Measurements from ENCODE around the gene ZBTB3.
A peak's percentile ranks its signal among the peaks of the same experiment; 100 is the strongest.

Gene ZBTB3

GRCh38 chr11:62726156-62726914 lies 27.6 kb downstream of the ZBTB3 start:
- DNase-seq = no peak
- peak overlapping the region; percentile 97 for H3K14ac ChIP-seq (ENCODE audit: low read length)
- peak overlapping the region; percentile 99 for H3K27ac ChIP-seq (ENCODE audit: low read depth, low read length)
- peak overlapping the region; percentile 68 for H2AFZ ChIP-seq (ENCODE audit: insufficient read depth, low read length, poor library complexity)
- WGBS (ENCODE audit: extremely low coverage, insufficient coverage, insufficient read length) = no CpG with 5 or more reads among the region's 51 CpGs
- H2BK120ac ChIP-seq (ENCODE audit: insufficient read depth, low read length, poor library complexity) = peak overlapping the region; percentile 72
- peak overlapping the region; percentile 85 for H3K4me3 ChIP-seq (ENCODE audit: low read depth, low read length)
- no peak overlapping the region for H2BK12ac ChIP-seq (ENCODE audit: low read length)
- H2BK5ac ChIP-seq (ENCODE audit: low read depth, low read length, poor library complexity) = peak overlapping the region; percentile 94
- H2AK5ac ChIP-seq (ENCODE audit: low read length) = peak overlapping the region; percentile 67
- H3K4me2 ChIP-seq (ENCODE audit: low read length) = peak overlapping the region; percentile 61
- H3K79me1 ChIP-seq (ENCODE audit: low read length) = peaks cover 22% of the 10 kb centered on the region
- H4K91ac ChIP-seq (ENCODE audit: low read depth, low read length) = peak overlapping the region; percentile 58
- H3K79me2 ChIP-seq (ENCODE audit: control insufficient read depth, insufficient read depth, low read length, poor library complexity) = peaks cover 30% of the 10 kb centered on the region
- H3K36me3 ChIP-seq (ENCODE audit: control insufficient read depth in 1 of 2, insufficient read depth in 2 of 2, low read length in 2 of 2) = peaks cover 14 to 26% of the 10 kb centered on the region in 2 experiments
- no peaks in the 10 kb centered on the region for H3K9me3 ChIP-seq (ENCODE audit: insufficient read depth, low read depth, low read length)
- peak overlapping the region; percentile 92 for H4K12ac ChIP-seq (ENCODE audit: low read depth, low read length)
- H3K23ac ChIP-seq (ENCODE audit: low read length) = peak overlapping the region; percentile 2
- peaks cover 2 to 4% of the 10 kb centered on the region in 2 experiments for H3K4me1 ChIP-seq (ENCODE audit: control insufficient read depth in 1 of 2, insufficient read depth in 2 of 2, low read length in 2 of 2)
- peak overlapping the region; percentile 95 for H3K18ac ChIP-seq (ENCODE audit: low read length)
- H3K9ac ChIP-seq (ENCODE audit: low read length) = peak overlapping the region; percentile 87
- no peaks in the 10 kb centered on the region for H3K27me3 ChIP-seq (ENCODE audit: insufficient read depth, low read length)
- peak overlapping the region; percentile 92 for H4K8ac ChIP-seq (ENCODE audit: low read depth, low read length)
- H3K4ac ChIP-seq (ENCODE audit: low read depth, low read length) = peak overlapping the region; percentile 97

DNA sequence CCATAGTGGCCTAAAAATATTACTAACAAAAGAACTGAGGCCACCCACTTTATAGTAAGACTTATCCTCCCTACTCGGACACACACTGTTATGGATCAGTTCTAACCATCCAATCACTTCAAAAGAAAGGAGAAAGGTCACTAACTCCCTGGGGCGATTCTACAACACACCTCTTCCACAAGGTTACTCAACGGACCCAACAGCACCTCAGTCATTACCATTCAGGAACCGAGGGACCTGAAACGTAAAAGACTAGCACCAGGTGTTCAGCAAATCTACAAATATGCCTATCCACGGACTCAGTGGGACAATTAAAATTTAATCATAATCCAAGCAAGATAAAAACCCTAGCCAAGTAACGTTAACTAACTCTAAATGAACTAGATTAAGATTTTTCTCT lies 28.3 kb downstream of the ZBTB3 start:
- peak overlapping the region; percentile 69 for H3K4me3 ChIP-seq (ENCODE audit: low read depth, low read length)
- peaks cover 2 to 4% of the 10 kb centered on the region in 2 experiments for H3K4me1 ChIP-seq (ENCODE audit: control insufficient read depth in 1 of 2, insufficient read depth in 2 of 2, low read length in 2 of 2)
- no peak overlapping the region for H4K12ac ChIP-seq (ENCODE audit: low read depth, low read length)
- H3K79me2 ChIP-seq (ENCODE audit: control insufficient read depth, insufficient read depth, low read length, poor library complexity) = peaks cover 30% of the 10 kb centered on the region
- H3K14ac ChIP-seq (ENCODE audit: low read length) = no peak overlapping the region
- H3K18ac ChIP-seq (ENCODE audit: low read length) = no peak overlapping the region
- peaks cover 17 to 26% of the 10 kb centered on the region in 2 experiments for H3K36me3 ChIP-seq (ENCODE audit: control insufficient read depth in 1 of 2, insufficient read depth in 2 of 2, low read length in 2 of 2)
- H3K27ac ChIP-seq (ENCODE audit: low read depth, low read length) = no peak overlapping the region
- no peaks in the 10 kb centered on the region for H3K27me3 ChIP-seq (ENCODE audit: insufficient read depth, low read length)
- no CpG with 5 or more reads among the region's 7 CpGs for WGBS (ENCODE audit: extremely low coverage, insufficient coverage, insufficient read length)
- H3K23ac ChIP-seq (ENCODE audit: low read length) = no peak overlapping the region
- no peak overlapping the region for H2BK12ac ChIP-seq (ENCODE audit: low read length)
- no peak overlapping the region for H2BK5ac ChIP-seq (ENCODE audit: low read depth, low read length, poor library complexity)
- DNase-seq = peak in 1 of 2 donors; percentile 27
- H3K9me3 ChIP-seq (ENCODE audit: insufficient read depth, low read depth, low read length) = no peaks in the 10 kb centered on the region
- no peak overlapping the region for H2BK120ac ChIP-seq (ENCODE audit: insufficient read depth, low read length, poor library complexity)
- H3K79me1 ChIP-seq (ENCODE audit: low read length) = peaks cover 22% of the 10 kb centered on the region
- H3K4me2 ChIP-seq (ENCODE audit: low read length) = peak overlapping the region; percentile 61
- peak overlapping the region; percentile 87 for H3K9ac ChIP-seq (ENCODE audit: low read length)
- H2AK5ac ChIP-seq (ENCODE audit: low read length) = no peak overlapping the region
- no peak overlapping the region for H2AFZ ChIP-seq (ENCODE audit: insufficient read depth, low read length, poor library complexity)
- no peak overlapping the region for H4K8ac ChIP-seq (ENCODE audit: low read depth, low read length)
- no peak overlapping the region for H4K91ac ChIP-seq (ENCODE audit: low read depth, low read length)
- H3K4ac ChIP-seq (ENCODE audit: low read depth, low read length) = peak overlapping the region; percentile 93

DNA sequence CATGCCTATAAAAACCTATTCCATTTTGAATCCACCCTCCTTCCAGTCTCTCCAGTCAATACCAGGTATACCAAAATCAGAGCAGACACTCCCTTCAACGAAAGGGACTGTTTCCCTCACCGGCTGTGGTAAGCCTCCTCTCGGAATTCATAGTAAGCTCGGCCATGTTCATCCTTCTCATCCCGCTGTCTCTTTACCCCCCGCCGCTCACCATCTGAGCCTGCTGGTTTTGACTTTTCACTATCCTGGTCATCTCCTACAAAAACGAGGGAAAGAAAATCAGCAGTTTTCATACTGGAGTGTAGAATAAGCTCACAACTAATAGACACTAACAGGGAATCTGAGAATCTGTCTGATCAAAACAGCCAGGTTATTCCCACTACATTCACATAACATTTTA lies 29.8 kb downstream of the ZBTB3 start:
- Histone ChIP-seq H2AFZ (ENCODE audit: insufficient read depth, low read length, poor library complexity) (no peak overlapping the region), H3K27me3 (ENCODE audit: insufficient read depth, low read length) (no peaks in the 10 kb centered on the region)
- WGBS (ENCODE audit: extremely low coverage, insufficient coverage, insufficient read length) = no CpG with 5 or more reads among the region's 8 CpGs

GRCh38 chr11:62721994-62722393 lies 32.0 kb downstream of the ZBTB3 start:
- no peaks in the 10 kb centered on the region for H3K4me1 ChIP-seq (ENCODE audit: control insufficient read depth in 1 of 2, insufficient read depth in 2 of 2, low read length in 2 of 2)
- DNase-seq = peak in 1 of 2 donors; percentile 29
- WGBS (ENCODE audit: extremely low coverage, insufficient coverage, insufficient read length) = no CpG with 5 or more reads among the region's 7 CpGs
- no peak overlapping the region for H3K23ac ChIP-seq (ENCODE audit: low read length)
- H4K8ac ChIP-seq (ENCODE audit: low read depth, low read length) = no peak overlapping the region
- H2BK120ac ChIP-seq (ENCODE audit: insufficient read depth, low read length, poor library complexity) = no peak overlapping the region
- no peak overlapping the region for H3K18ac ChIP-seq (ENCODE audit: low read length)
- H3K79me1 ChIP-seq (ENCODE audit: low read length) = peaks cover 9% of the 10 kb centered on the region
- H3K14ac ChIP-seq (ENCODE audit: low read length) = no peak overlapping the region
- H3K9ac ChIP-seq (ENCODE audit: low read length) = no peak overlapping the region
- H4K12ac ChIP-seq (ENCODE audit: low read depth, low read length) = no peak overlapping the region
- no peak overlapping the region for H3K27ac ChIP-seq (ENCODE audit: low read depth, low read length)
- H4K91ac ChIP-seq (ENCODE audit: low read depth, low read length) = no peak overlapping the region
- peaks cover 21% of the 10 kb centered on the region for H3K79me2 ChIP-seq (ENCODE audit: control insufficient read depth, insufficient read depth, low read length, poor library complexity)
- H2AK5ac ChIP-seq (ENCODE audit: low read length) = no peak overlapping the region
- H3K36me3 ChIP-seq (ENCODE audit: control insufficient read depth in 1 of 2, insufficient read depth in 2 of 2, low read length in 2 of 2) = peaks cover 41 to 59% of the 10 kb centered on the region in 2 experiments
- H2BK12ac ChIP-seq (ENCODE audit: low read length) = no peak overlapping the region
- H3K9me3 ChIP-seq (ENCODE audit: insufficient read depth, low read depth, low read length) = no peaks in the 10 kb centered on the region
- no peak overlapping the region for H2BK5ac ChIP-seq (ENCODE audit: low read depth, low read length, poor library complexity)
- no peak overlapping the region for H2AFZ ChIP-seq (ENCODE audit: insufficient read depth, low read length, poor library complexity)
- H3K4me2 ChIP-seq (ENCODE audit: low read length) = no peak overlapping the region
- no peak overlapping the region for H3K4me3 ChIP-seq (ENCODE audit: low read depth, low read length)
- H3K27me3 ChIP-seq (ENCODE audit: insufficient read depth, low read length) = no peaks in the 10 kb centered on the region
- H3K4ac ChIP-seq (ENCODE audit: low read depth, low read length) = no peak overlapping the region

More for the DNA sequence above, 29.8 kb downstream of the ZBTB3 start:
- Histone ChIP-seq H3K14ac (ENCODE audit: low read length) (no peak overlapping the region), H3K4me3 (ENCODE audit: low read depth, low read length) (no peak overlapping the region), H3K18ac (ENCODE audit: low read length) (no peak overlapping the region), H4K12ac (ENCODE audit: low read depth, low read length) (no peak overlapping the region), H4K8ac (ENCODE audit: low read depth, low read length) (no peak overlapping the region), H3K4me1 (ENCODE audit: control insufficient read depth in 1 of 2, insufficient read depth in 2 of 2, low read length in 2 of 2) (no peaks in the 10 kb centered on the region), H2AK5ac (ENCODE audit: low read length) (no peak overlapping the region), H3K79me2 (ENCODE audit: control insufficient read depth, insufficient read depth, low read length, poor library complexity) (peaks cover 30% of the 10 kb centered on the region), H2BK5ac (ENCODE audit: low read depth, low read length, poor library complexity) (no peak overlapping the region), H3K9ac (ENCODE audit: low read length) (no peak overlapping the region), H2BK12ac (ENCODE audit: low read length) (no peak overlapping the region), H3K36me3 (ENCODE audit: control insufficient read depth in 1 of 2, insufficient read depth in 2 of 2, low read length in 2 of 2) (peaks cover 27 to 41% of the 10 kb centered on the region in 2 experiments), H3K4me2 (ENCODE audit: low read length) (no peak overlapping the region), H4K91ac (ENCODE audit: low read depth, low read length) (no peak overlapping the region), H3K9me3 (ENCODE audit: insufficient read depth, low read depth, low read length) (no peaks in the 10 kb centered on the region), H3K79me1 (ENCODE audit: low read length) (peaks cover 22% of the 10 kb centered on the region), H3K23ac (ENCODE audit: low read length) (no peak overlapping the region), H3K4ac (ENCODE audit: low read depth, low read length) (peak overlapping the region; percentile 77), H2BK120ac (ENCODE audit: insufficient read depth, low read length, poor library complexity) (no peak overlapping the region), H3K27ac (ENCODE audit: low read depth, low read length) (no peak overlapping the region)
- DNase-seq = no peak
